GM23248 (cell line): ENCODE data around the gene EFNB2. TPM values are rescaled to one million over a fixed set of nuclear protein-coding genes. Genes with fewer than 3 reads are reported as not detected.

Experiments used
- DNase-seq: peaks from one replicate; pipeline ENCODE4 v3.0.0-alpha.2; 2015
- H2AFZ ChIP-seq: fragments of 200-600 bp; sonication (generic); 2 replicates; pipeline ENCODE4 v1.6.1; 2016; ENCODE audit warnings: antibody characterized with exemption
- H3F3A ChIP-seq: fragments of 200-600 bp; sonication (generic); 2 replicates; pipeline ENCODE4 v1.6.1; 2016; ENCODE audit warnings: mild to moderate bottlenecking, antibody characterized with exemption, mixed run types; ENCODE audit not compliant: insufficient read depth
- H3K27ac ChIP-seq: fragments of 200-600 bp; sonication (generic); 2 replicates; pipeline ENCODE4 v1.5.1; 2016; ENCODE audit warnings: mild to moderate bottlenecking
- H3K27me3 ChIP-seq: fragments of 200-600 bp; sonication (generic); replicated peaks from 2 replicates; pipeline ENCODE4 v1.6.1; 2016; ENCODE audit warnings: mild to moderate bottlenecking; ENCODE audit not compliant: insufficient read depth
- H3K36me3 ChIP-seq: fragments of 200-600 bp; sonication (generic); 2 replicates; pipeline ENCODE4 v1.6.1; 2016; ENCODE audit warnings: low read depth, mild to moderate bottlenecking
- H3K4me1 ChIP-seq: fragments of 200-600 bp; sonication (generic); 2 replicates; pipeline ENCODE4 v1.6.1; 2016; ENCODE audit warnings: mild to moderate bottlenecking; ENCODE audit not compliant: insufficient read depth
- H3K4me2 ChIP-seq: fragments of 200-600 bp; sonication (generic); one replicate; pipeline ENCODE4 v1.6.1; 2016; ENCODE audit warnings: mild to moderate bottlenecking; ENCODE audit not compliant: unreplicated experiment
- H3K4me3 ChIP-seq: fragments of 200-600 bp; sonication (generic); 2 replicates; pipeline ENCODE4 v1.5.1; 2016; ENCODE audit warnings: mild to moderate bottlenecking
- H3K79me2 ChIP-seq: fragments of 200-600 bp; sonication (generic); 2 replicates; pipeline ENCODE4 v1.6.1; 2016; ENCODE audit warnings: mild to moderate bottlenecking; ENCODE audit not compliant: insufficient read depth
- H3K9ac ChIP-seq: fragments of 200-600 bp; sonication (generic); 2 replicates; pipeline ENCODE4 v1.6.1; 2016; ENCODE audit warnings: mild to moderate bottlenecking
- H3K9me2 ChIP-seq: fragments of 200-600 bp; sonication (generic); 2 replicates; pipeline ENCODE4 v1.6.1; 2016; ENCODE audit warnings: mixed run types, mild to moderate bottlenecking, moderate library complexity; ENCODE audit not compliant: insufficient read depth
- H3K9me3 ChIP-seq: fragments of 200-600 bp; sonication (generic); one replicate; pipeline ENCODE4 v1.6.1; 2017; ENCODE audit warnings: low read depth
- H4K20me1 ChIP-seq: fragments of 200-600 bp; sonication (generic); 2 replicates; pipeline ENCODE4 v1.6.0; 2016; ENCODE audit not compliant: insufficient read depth
- EZH2 ChIP-seq: fragments of 200-600 bp; sonication (generic); IDR thresholded peaks from 2 replicates; pipeline ENCODE4 v1.6.1; 2018; ENCODE audit warnings: antibody characterized with exemption, mild to moderate bottlenecking; ENCODE audit not compliant: insufficient read depth, poor library complexity, severe bottlenecking
- EZH2phosphoT487 ChIP-seq: fragments of 200-600 bp; sonication (generic); IDR thresholded peaks from 2 replicates; pipeline ENCODE4 v1.6.1; 2018; ENCODE audit warnings: antibody characterized with exemption, moderate library complexity, mild to moderate bottlenecking, low read depth; ENCODE audit not compliant: insufficient read depth
- WGBS, 2 experiments: methylation state at CpG; one replicate each; pipeline ENCODE4 v1.1.6; 2015 to 2017; ENCODE audit warnings: low lambda C conversion rate in 2 of 2, low coverage in 1 of 2; ENCODE audit errors: missing lambda C conversion rate in 2 of 2; 5-methylcytosine and 5-hydroxymethylcytosine counted together
- in situ Hi-C: fragments of 300-500 bp; cut with MboI; formaldehyde crosslinking; loops from 2 replicates; pipeline ENCODE4 v1.15.0; 2020
- polyA plus RNA-seq: library from polyadenylated mRNA; unstranded; fragments of >200 nt; fragmentation: Nextera tagmentation; extraction: Ambion mirVana; gene quantifications from 2 replicates; pipeline ENCODE4 v1.2.1, GENCODE V29; 2016
- total RNA-seq: library from RNA; depleted of rRNA; stranded (reverse); fragments of >200 nt; shearing (Covaris generic); gene quantifications from 2 replicates; pipeline ENCODE4 v1.2.3, GENCODE V29; 2014

EFNB2 gene
- total and polyA plus RNA-seq, 2 experiments from 2014 or later, result 0.06 to 0.43 TPM

- H3K4me3 ChIP-seq, result no peak overlapping the region
- no peaks in the 10 kb centered on the region; the same call in 1 of the 2 replicates for H3K27me3 ChIP-seq
- WGBS, 2 experiments, result 62 to 63% methylated on average over 12 of the region's 12 CpGs
- H3K9me3 ChIP-seq, result no peaks in the 10 kb centered on the region
- H3K36me3 ChIP-seq, result no peaks in the 10 kb centered on the region
- no peak overlapping the region for H3K9ac ChIP-seq
- no peaks in the 10 kb centered on the region for H3K9me2 ChIP-seq
- no peaks in the 10 kb centered on the region for H3K79me2 ChIP-seq
- in situ Hi-C loops, result no loop called here
- no peak overlapping the region for H3K27ac ChIP-seq
- TF ChIP-seq EZH2phosphoT487 (no peak), EZH2 (no peak)
- H4K20me1 ChIP-seq, result no peaks in the 10 kb centered on the region
- DNase-seq, result no peak
- H3K4me1 ChIP-seq, result no peaks in the 10 kb centered on the region
- no peaks in the 10 kb centered on the region for H3F3A ChIP-seq
- H2AFZ ChIP-seq, result no peak overlapping the region
- H3K4me2 ChIP-seq, result no peak overlapping the region
Measured at GRCh38 chr13:106484537-106485193, 50.8 kb downstream of the EFNB2 start.

- in situ Hi-C loops, result no loop called here
- WGBS, 2 experiments, result 59 to 62% methylated on average over 9 of the region's 9 CpGs
Measured at GRCh38 chr13:106484084-106484483, 51.4 kb downstream of the EFNB2 start.

GRCh38 chr13:106481919-106482318, 53.5 kb downstream of the EFNB2 start:
- Histone ChIP-seq H3K9me3 (no peaks in the 10 kb centered on the region), H3K9me2 (no peaks in the 10 kb centered on the region), H3K36me3 (no peaks in the 10 kb centered on the region), H3K27me3 (no peaks in the 10 kb centered on the region; the same call in 1 of the 2 replicates), H3K4me1 (no peaks in the 10 kb centered on the region), H3F3A (no peaks in the 10 kb centered on the region), H3K79me2 (no peaks in the 10 kb centered on the region), H3K9ac (no peak overlapping the region), H3K27ac (no peak overlapping the region), H3K4me3 (no peak overlapping the region), H2AFZ (no peak overlapping the region), H3K4me2 (no peak overlapping the region), H4K20me1 (no peaks in the 10 kb centered on the region)
- TF ChIP-seq EZH2 (no peak), EZH2phosphoT487 (no peak)
- in situ Hi-C loops, result no loop called here
- no peak for DNase-seq
- 80% methylated on average over 4 of the region's 4 CpGs for WGBS, 2 experiments

More at GRCh38 chr13:106484084-106484483, 51.4 kb downstream of the EFNB2 start:
- no peak overlapping the region for H3K9ac ChIP-seq
- no peaks in the 10 kb centered on the region; the same call in 1 of the 2 replicates for H3K27me3 ChIP-seq
- H3K4me1 ChIP-seq, result no peaks in the 10 kb centered on the region
- DNase-seq, result no peak
- H3K4me3 ChIP-seq, result no peak overlapping the region
- no peaks in the 10 kb centered on the region for H3K9me2 ChIP-seq
- no peak overlapping the region for H3K27ac ChIP-seq
- TF ChIP-seq EZH2phosphoT487 (no peak), EZH2 (no peak)
- no peak overlapping the region for H2AFZ ChIP-seq
- H3K36me3 ChIP-seq, result no peaks in the 10 kb centered on the region
- no peaks in the 10 kb centered on the region for H3F3A ChIP-seq
- no peaks in the 10 kb centered on the region for H4K20me1 ChIP-seq
- H3K9me3 ChIP-seq, result no peaks in the 10 kb centered on the region
- H3K4me2 ChIP-seq, result no peak overlapping the region
- H3K79me2 ChIP-seq, result no peaks in the 10 kb centered on the region

- in situ Hi-C loops, result no loop called here
- no peak overlapping the region for H3K4me3 ChIP-seq
- WGBS, 2 experiments, result 28 to 39% methylated on average over 5 of the region's 5 CpGs
Measured at GRCh38 chr13:106480351-106480910, 55.0 kb downstream of the EFNB2 start.

More at GRCh38 chr13:106480351-106480910, 55.0 kb downstream of the EFNB2 start:
- TF ChIP-seq EZH2, result no peak
- no peak for TF ChIP-seq EZH2phosphoT487
- no peaks in the 10 kb centered on the region; the same call in 1 of the 2 replicates for H3K27me3 ChIP-seq
- H3K9me3 ChIP-seq, result no peaks in the 10 kb centered on the region
- H2AFZ ChIP-seq, result no peak overlapping the region
- H3K4me1 ChIP-seq, result no peaks in the 10 kb centered on the region
- H3K9me2 ChIP-seq, result no peaks in the 10 kb centered on the region
- no peak for DNase-seq
- no peaks in the 10 kb centered on the region for H4K20me1 ChIP-seq
- no peak overlapping the region for H3K27ac ChIP-seq
- no peaks in the 10 kb centered on the region for H3K36me3 ChIP-seq
- H3K4me2 ChIP-seq, result no peak overlapping the region
- H3K79me2 ChIP-seq, result no peaks in the 10 kb centered on the region
- no peak overlapping the region for H3K9ac ChIP-seq
- H3F3A ChIP-seq, result no peaks in the 10 kb centered on the region
